ENCODE results near the gene FMN2.

- TF ChIP-seq ESRRG (CRISPR knock-in tag; IDR thresholded peaks at IDR 0.05): no peak
- no peak for TF ChIP-seq GLIS3 (CRISPR knock-in tag; IDR thresholded peaks at IDR 0.05)
- TF ChIP-seq CREB5 (CRISPR knock-in tag; IDR thresholded peaks at IDR 0.05; ENCODE audit: low read depth): no peak
These were observed 272.2 kb downstream of the FMN2 start for GRCh38 chr1:240363914-240364313.
